Measurements from ENCODE around the gene DPYSL4.
A peak's percentile ranks its signal among the peaks of the same experiment; 100 is the strongest.
"Not testable (repeated sequence)": the region's sequence is repeated elsewhere in the genome, so short reads cannot be mapped to it uniquely, and the experiment has no call there.

DPYSL4 gene

GRCh38 chr10:132149917-132150316 is 36.8 kb upstream of the DPYSL4 start:
- DNase-seq (ENCODE audit: low spot score): no peak

- DNase-seq (ENCODE audit: low spot score): no peak
These were observed 36.0 kb upstream of the DPYSL4 start for GRCh38 chr10:132150777-132151176.

GRCh38 chr10:132151286-132151950 is 35.3 kb upstream of the DPYSL4 start:
- no peak for DNase-seq (ENCODE audit: low spot score)

GRCh38 chr10:132151951-132152505 is 34.7 kb upstream of the DPYSL4 start:
- DNase-seq (ENCODE audit: low spot score): no peak

- DNase-seq (ENCODE audit: low spot score): no peak
These were observed 33.7 kb upstream of the DPYSL4 start for GRCh38 chr10:132152896-132153580.

GRCh38 chr10:132153616-132154217 is 33.0 kb upstream of the DPYSL4 start:
- DNase-seq (ENCODE audit: low spot score): no peak

- no peak for DNase-seq (ENCODE audit: low spot score)
These were observed 32.3 kb upstream of the DPYSL4 start for GRCh38 chr10:132154440-132154839.

GRCh38 chr10:132154931-132155330 is 31.8 kb upstream of the DPYSL4 start:
- DNase-seq (ENCODE audit: low spot score): no peak

- DNase-seq (ENCODE audit: low spot score): no peak
These were observed 30.9 kb upstream of the DPYSL4 start for GRCh38 chr10:132155723-132156381.

- no peak for DNase-seq (ENCODE audit: low spot score)
These were observed 30.4 kb upstream of the DPYSL4 start for GRCh38 chr10:132156382-132156781.

GRCh38 chr10:132157101-132157500 is 29.6 kb upstream of the DPYSL4 start:
- DNase-seq (ENCODE audit: low spot score): no peak

GRCh38 chr10:132158122-132158741 is 28.5 kb upstream of the DPYSL4 start:
- no peak for DNase-seq (ENCODE audit: low spot score)

GRCh38 chr10:132158823-132159222 is 27.9 kb upstream of the DPYSL4 start:
- DNase-seq (ENCODE audit: low spot score): no peak

GRCh38 chr10:132159302-132160230 is 27.2 kb upstream of the DPYSL4 start:
- DNase-seq (ENCODE audit: low spot score): not testable (repeated sequence)

GRCh38 chr10:132160231-132160630 is 26.5 kb upstream of the DPYSL4 start:
- DNase-seq (ENCODE audit: low spot score): not testable (repeated sequence)

- DNase-seq (ENCODE audit: low spot score): not testable (repeated sequence)
These were observed 25.7 kb upstream of the DPYSL4 start for GRCh38 chr10:132160834-132161622.

- no peak for DNase-seq (ENCODE audit: low spot score)
These were observed 24.7 kb upstream of the DPYSL4 start for GRCh38 chr10:132162021-132162531.

- DNase-seq (ENCODE audit: low spot score): no peak
These were observed 24.0 kb upstream of the DPYSL4 start for GRCh38 chr10:132162590-132163277.

- DNase-seq (ENCODE audit: low spot score): peak; percentile 48
These were observed 23.4 kb upstream of the DPYSL4 start for GRCh38 chr10:132163278-132163765.
